ENCODE measurements around the gene TERF2IP.

Gene TERF2IP

DNA sequence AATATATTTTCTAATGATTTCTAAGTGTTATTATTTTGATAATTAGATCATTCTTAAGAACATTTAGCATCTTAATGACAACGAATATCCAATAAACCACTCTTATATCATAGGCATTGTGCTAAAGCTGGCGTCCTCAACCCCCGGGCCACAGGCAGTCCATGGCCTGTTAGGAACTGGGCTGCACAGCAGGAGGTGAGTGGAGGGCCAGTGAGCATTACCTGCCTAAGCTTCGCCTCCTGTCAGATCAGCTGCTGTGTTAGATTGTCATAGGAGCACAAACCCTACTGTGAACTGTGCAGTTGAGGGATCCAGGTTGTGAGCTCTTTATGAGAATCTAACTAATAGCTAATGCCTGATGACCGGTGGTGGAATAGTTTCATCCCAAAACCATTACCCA, 50.0 kb downstream of the TERF2IP start:
- Histone ChIP-seq H3K36me3 (ENCODE audit: control insufficient read depth, low read length) (no peaks in the 10 kb centered on the region), H3K4me2 (ENCODE audit: low read length) (no peak overlapping the region), H3K9me3 (ENCODE audit: control insufficient read depth, insufficient read depth, low read length) (no peaks in the 10 kb centered on the region), H3K9me2 (replicated peaks; ENCODE audit: control insufficient read depth, low read length) (no peaks in the 10 kb centered on the region), H4K20me1 (ENCODE audit: control insufficient read depth, insufficient read depth, low read depth, low read length) (no peaks in the 10 kb centered on the region), H3K27me3 (ENCODE audit: control insufficient read depth, low read length) (no peaks in the 10 kb centered on the region), H3K4me3 (ENCODE audit: low read length) (no peak overlapping the region), H3K79me2 (ENCODE audit: control insufficient read depth, low read length) (no peaks in the 10 kb centered on the region), H3K27ac (ENCODE audit: low read depth, low read length) (no peak overlapping the region), H3K4me1 (ENCODE audit: control insufficient read depth, low read length) (no peaks in the 10 kb centered on the region), H3F3A (ENCODE audit: control insufficient read depth, insufficient read depth) (no peaks in the 10 kb centered on the region)
- TF ChIP-seq, protein P1, sequence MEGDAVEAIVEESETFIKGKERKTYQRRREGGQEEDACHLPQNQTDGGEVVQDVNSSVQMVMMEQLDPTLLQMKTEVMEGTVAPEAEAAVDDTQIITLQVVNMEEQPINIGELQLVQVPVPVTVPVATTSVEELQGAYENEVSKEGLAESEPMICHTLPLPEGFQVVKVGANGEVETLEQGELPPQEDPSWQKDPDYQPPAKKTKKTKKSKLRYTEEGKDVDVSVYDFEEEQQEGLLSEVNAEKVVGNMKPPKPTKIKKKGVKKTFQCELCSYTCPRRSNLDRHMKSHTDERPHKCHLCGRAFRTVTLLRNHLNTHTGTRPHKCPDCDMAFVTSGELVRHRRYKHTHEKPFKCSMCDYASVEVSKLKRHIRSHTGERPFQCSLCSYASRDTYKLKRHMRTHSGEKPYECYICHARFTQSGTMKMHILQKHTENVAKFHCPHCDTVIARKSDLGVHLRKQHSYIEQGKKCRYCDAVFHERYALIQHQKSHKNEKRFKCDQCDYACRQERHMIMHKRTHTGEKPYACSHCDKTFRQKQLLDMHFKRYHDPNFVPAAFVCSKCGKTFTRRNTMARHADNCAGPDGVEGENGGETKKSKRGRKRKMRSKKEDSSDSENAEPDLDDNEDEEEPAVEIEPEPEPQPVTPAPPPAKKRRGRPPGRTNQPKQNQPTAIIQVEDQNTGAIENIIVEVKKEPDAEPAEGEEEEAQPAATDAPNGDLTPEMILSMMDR (IDR thresholded peaks at IDR 0.05; ENCODE audit: low read depth, low read length, poor library complexity, severe bottlenecking), result no peak
- TF ChIP-seq EZH2phosphoT487 (IDR thresholded peaks at IDR 0.05; ENCODE audit: borderline replicate concordance, low read length), result no peak

DNA sequence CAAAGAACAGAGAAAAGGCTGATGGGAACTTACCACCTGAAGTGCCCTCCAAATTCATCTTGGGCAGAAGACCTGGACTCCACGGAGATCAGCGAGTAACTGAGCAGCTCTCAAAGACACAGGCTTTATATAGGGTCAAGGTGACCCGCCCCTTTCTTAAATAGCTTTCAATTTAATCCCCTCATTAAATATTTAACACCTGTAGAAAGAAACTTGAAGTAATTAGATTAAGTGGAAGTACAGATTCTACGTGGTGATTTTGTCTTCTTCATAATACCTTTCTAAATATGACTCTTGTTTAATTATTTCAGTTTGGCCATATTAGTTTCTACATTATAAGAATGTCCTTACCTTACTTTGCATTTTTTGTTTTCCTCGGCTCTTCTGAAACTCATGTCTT, 53.8 kb downstream of the TERF2IP start, which contains the start of gene DUXB:
TSS of gene DUXB (minus strand) at position 101 of the 400 bp plus-strand sequence. CDS start at position 58, 43 bp downstream.
- no peak for TF ChIP-seq EZH2phosphoT487 (IDR thresholded peaks at IDR 0.05; ENCODE audit: borderline replicate concordance, low read length)
- TF ChIP-seq, protein P1 (IDR thresholded peaks at IDR 0.05; ENCODE audit: low read depth, low read length, poor library complexity, severe bottlenecking), result no peak
- Histone ChIP-seq H3K36me3 (ENCODE audit: control insufficient read depth, low read length) (no peaks in the 10 kb centered on the region), H3K79me2 (ENCODE audit: control insufficient read depth, low read length) (no peaks in the 10 kb centered on the region), H3K9me3 (ENCODE audit: control insufficient read depth, insufficient read depth, low read length) (no peaks in the 10 kb centered on the region), H3F3A (ENCODE audit: control insufficient read depth, insufficient read depth) (no peaks in the 10 kb centered on the region), H3K4me2 (ENCODE audit: low read length) (no peak within 1 kb of the TSS), H4K20me1 (ENCODE audit: control insufficient read depth, insufficient read depth, low read depth, low read length) (no peaks in the 10 kb centered on the region), H3K4me3 (ENCODE audit: low read length) (no peak within 1 kb of the TSS), H3K27ac (ENCODE audit: low read depth, low read length) (no peak within 1 kb of the TSS), H3K27me3 (ENCODE audit: control insufficient read depth, low read length) (no peaks in the 10 kb centered on the region), H3K4me1 (ENCODE audit: control insufficient read depth, low read length) (no peaks in the 10 kb centered on the region), H3K9me2 (replicated peaks; ENCODE audit: control insufficient read depth, low read length) (no peaks in the 10 kb centered on the region)

DNA sequence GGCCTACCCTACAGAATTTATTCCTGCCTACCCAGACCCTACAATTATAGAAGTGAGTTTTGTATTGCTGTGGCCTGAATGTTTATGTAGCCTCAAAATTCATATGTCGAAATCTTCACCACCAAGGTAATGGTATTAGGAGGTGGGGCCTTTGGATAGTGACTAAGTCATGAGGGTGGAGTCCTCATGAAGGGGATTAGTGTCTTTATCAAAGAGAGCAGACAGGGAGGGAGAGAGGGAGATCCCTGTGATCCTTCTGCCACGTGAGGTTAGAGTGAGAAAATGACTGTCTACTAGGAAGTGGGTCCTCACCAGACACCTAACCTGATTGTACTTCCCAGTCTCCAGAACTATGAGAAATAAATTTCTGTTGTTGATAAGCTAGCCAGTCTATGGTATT, 54.7 kb downstream of the TERF2IP start:
- no peak overlapping the region for H3K4me2 ChIP-seq (ENCODE audit: low read length)
- H3K27ac ChIP-seq (ENCODE audit: low read depth, low read length), result no peak overlapping the region
- no peak overlapping the region for H3K4me3 ChIP-seq (ENCODE audit: low read length)
- H3K27me3 ChIP-seq (ENCODE audit: control insufficient read depth, low read length), result no peaks in the 10 kb centered on the region
- H3K9me2 ChIP-seq (replicated peaks; ENCODE audit: control insufficient read depth, low read length), result no peaks in the 10 kb centered on the region
- H3K36me3 ChIP-seq (ENCODE audit: control insufficient read depth, low read length), result no peaks in the 10 kb centered on the region
- H3F3A ChIP-seq (ENCODE audit: control insufficient read depth, insufficient read depth), result no peaks in the 10 kb centered on the region
- H4K20me1 ChIP-seq (ENCODE audit: control insufficient read depth, insufficient read depth, low read depth, low read length), result no peaks in the 10 kb centered on the region
- no peaks in the 10 kb centered on the region for H3K4me1 ChIP-seq (ENCODE audit: control insufficient read depth, low read length)
- no peaks in the 10 kb centered on the region for H3K9me3 ChIP-seq (ENCODE audit: control insufficient read depth, insufficient read depth, low read length)
- no peaks in the 10 kb centered on the region for H3K79me2 ChIP-seq (ENCODE audit: control insufficient read depth, low read length)
- TF ChIP-seq, protein P1 (IDR thresholded peaks at IDR 0.05; ENCODE audit: low read depth, low read length, poor library complexity, severe bottlenecking), result no peak
- TF ChIP-seq EZH2phosphoT487 (IDR thresholded peaks at IDR 0.05; ENCODE audit: borderline replicate concordance, low read length), result no peak

All from DOHH2 (cell line).